ENCODE data around the gene ARHGAP10. TPM values are rescaled to one million over a fixed set of nuclear protein-coding genes. Genes with fewer than 3 reads are reported as not detected.

The ARHGAP10 gene
- total RNA-seq, 4 donors from 2014 or later = 7.0 to 52.8 (median 19.9) TPM

GRCh38 chr4:148118179-148118578 is 386.3 kb downstream of the ARHGAP10 start:
- Histone ChIP-seq H3K27me3 (no peaks in the 10 kb centered on the region), H3K36me3 (peaks cover 0 to 49% (median 0%) of the 10 kb centered on the region in 3 donors), H3K4me3 (no peak overlapping the region), H3K27ac (no peak overlapping the region), H3K9me3 (peaks cover 0 to 6% (median 0%) of the 10 kb centered on the region in 4 donors), H3K4me1 (no peaks in the 10 kb centered on the region)
- TF ChIP-seq CTCF (IDR thresholded peaks at IDR 0.05) (no peak), POLR2A (IDR thresholded peaks at IDR 0.05) (no peak)
- no peak for DNase-seq

- peaks cover 0 to 48% (median 0%) of the 10 kb centered on the region in 3 donors for H3K36me3 ChIP-seq
- no peak for TF ChIP-seq CTCF (IDR thresholded peaks at IDR 0.05)
- TF ChIP-seq POLR2A (IDR thresholded peaks at IDR 0.05) = no peak
- no peaks in the 10 kb centered on the region for H3K4me1 ChIP-seq
- H3K4me3 ChIP-seq = no peak overlapping the region
- no peaks in the 10 kb centered on the region for H3K27me3 ChIP-seq
- no peak overlapping the region for H3K27ac ChIP-seq
- no peak for DNase-seq
- H3K9me3 ChIP-seq = peaks cover 0 to 10% (median 0%) of the 10 kb centered on the region in 4 donors
Observed at GRCh38 chr4:148118633-148119032, 386.7 kb downstream of the ARHGAP10 start.

DNA sequence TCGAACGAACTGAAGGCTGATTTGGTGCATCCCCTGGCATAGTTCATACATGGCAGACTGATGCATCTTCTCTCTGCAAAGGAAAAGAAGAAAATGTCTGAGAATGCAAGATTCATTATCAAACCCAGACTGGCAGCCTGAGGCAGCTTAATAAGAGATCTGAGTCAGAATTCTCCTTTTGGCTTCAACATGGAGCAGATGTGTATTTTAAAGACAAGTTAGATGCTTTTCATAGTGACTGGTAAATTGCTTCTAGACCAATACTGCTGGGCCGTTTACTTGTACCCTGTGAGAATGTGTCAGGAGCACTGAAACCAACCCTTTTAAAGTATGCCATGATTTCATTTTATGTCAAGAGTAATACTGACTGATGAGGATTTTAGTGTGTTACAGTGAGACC is 388.3 kb downstream of the ARHGAP10 start:
- Histone ChIP-seq H3K27ac (no peak overlapping the region), H3K36me3 (peaks cover 0 to 43% (median 0%) of the 10 kb centered on the region in 3 donors), H3K4me3 (no peak overlapping the region), H3K27me3 (no peaks in the 10 kb centered on the region), H3K9me3 (peaks cover 0 to 18% (median 0%) of the 10 kb centered on the region in 4 donors), H3K4me1 (no peaks in the 10 kb centered on the region)
- DNase-seq = no peak
- TF ChIP-seq POLR2A (IDR thresholded peaks at IDR 0.05) = no peak
- TF ChIP-seq CTCF (IDR thresholded peaks at IDR 0.05) = no peak

Small RNA genes within 50 kb of the gene (small RNA-seq; reads per million reads assigned to genes)
- gene MIR4799 (0 reads per million in 2 donors), gene RN7SL254P (0 reads per million in 2 donors), gene RNA5SP165 (0 reads per million in 2 donors)

Other genes starting within 250 kb of the ARHGAP10 start
- gene TMEM184C, start 114.7 kb upstream of the ARHGAP10 start, total RNA-seq = 10 to 100 TPM; 23.7 to 38.0 (median 27.9) TPM
- 1 to 10 TPM; 5.4 to 9.9 (median 7.8) TPM for gene PRMT9, start 47.9 kb upstream of the ARHGAP10 start, total RNA-seq

Data from Peyer's patch (tissue), 4 donors.